ENCODE measurements around the gene DNAAF8. TPM values are rescaled to one million over a fixed set of nuclear protein-coding genes. Genes with fewer than 3 reads are reported as not detected.

Gene DNAAF8
- total RNA-seq, 2 donors from 2014 or later, result 0.61 to 0.69 TPM

DNA sequence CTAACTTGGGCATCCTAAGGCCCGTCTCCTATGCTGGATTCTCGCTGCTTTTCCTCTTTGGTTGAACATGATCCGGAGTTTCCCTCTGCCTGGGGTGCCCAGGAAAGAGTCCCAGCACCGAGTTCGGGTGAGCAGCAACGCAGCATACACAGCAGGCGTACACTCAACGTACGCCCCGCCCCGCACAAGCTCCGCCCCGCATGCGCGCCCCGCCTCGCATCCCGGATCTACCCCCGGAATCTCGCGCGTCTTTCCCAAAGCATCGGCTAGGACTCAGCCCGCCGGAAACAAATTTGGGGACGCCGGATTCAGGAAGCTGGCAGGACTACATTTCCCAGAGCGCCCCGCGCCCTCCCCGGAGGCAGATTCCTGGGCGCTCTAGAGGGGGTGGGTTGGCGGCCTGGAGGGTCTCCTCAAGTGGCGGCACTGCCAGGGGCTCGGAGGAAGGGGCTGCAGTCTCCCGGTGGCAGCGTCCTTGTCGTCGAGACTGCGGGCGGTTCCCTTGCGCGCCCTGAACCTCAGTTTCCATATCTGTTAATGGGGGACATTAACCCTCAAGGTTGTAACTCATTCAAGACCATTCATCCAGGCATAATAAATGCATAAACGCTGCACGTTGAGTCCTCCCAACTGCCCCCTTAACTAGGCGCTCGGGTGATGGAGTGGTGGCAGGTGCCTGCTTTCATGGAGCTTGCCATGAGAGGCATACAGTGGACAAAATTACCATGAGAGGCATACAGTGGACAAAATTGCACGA is 34.4 kb downstream of the DNAAF8 start:
- Histone ChIP-seq H3K9ac (ENCODE audit: low read depth in 2 of 2, low read length in 2 of 2) (peak overlapping the region; percentile 53), H3K36me3 (no peaks in the 10 kb centered on the region), H3K4me3 (peak overlapping the region; percentile 97), H3K9me3 (no peaks in the 10 kb centered on the region), H3K27ac (peak overlapping the region; percentile 90), H3K27me3 (no peaks in the 10 kb centered on the region), H3K4me1 (peaks cover 15% of the 10 kb centered on the region)
- intact Hi-C loops (cut with DNase I), result loop anchor here (2.0 kb wide), 1 partner anchor 32 kb away; no protein-coding TSS in a partner anchor
- TF ChIP-seq, protein P1, sequence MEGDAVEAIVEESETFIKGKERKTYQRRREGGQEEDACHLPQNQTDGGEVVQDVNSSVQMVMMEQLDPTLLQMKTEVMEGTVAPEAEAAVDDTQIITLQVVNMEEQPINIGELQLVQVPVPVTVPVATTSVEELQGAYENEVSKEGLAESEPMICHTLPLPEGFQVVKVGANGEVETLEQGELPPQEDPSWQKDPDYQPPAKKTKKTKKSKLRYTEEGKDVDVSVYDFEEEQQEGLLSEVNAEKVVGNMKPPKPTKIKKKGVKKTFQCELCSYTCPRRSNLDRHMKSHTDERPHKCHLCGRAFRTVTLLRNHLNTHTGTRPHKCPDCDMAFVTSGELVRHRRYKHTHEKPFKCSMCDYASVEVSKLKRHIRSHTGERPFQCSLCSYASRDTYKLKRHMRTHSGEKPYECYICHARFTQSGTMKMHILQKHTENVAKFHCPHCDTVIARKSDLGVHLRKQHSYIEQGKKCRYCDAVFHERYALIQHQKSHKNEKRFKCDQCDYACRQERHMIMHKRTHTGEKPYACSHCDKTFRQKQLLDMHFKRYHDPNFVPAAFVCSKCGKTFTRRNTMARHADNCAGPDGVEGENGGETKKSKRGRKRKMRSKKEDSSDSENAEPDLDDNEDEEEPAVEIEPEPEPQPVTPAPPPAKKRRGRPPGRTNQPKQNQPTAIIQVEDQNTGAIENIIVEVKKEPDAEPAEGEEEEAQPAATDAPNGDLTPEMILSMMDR (IDR thresholded peaks at IDR 0.05), result no peak
- DNase-seq, result peak; percentile 99

DNA sequence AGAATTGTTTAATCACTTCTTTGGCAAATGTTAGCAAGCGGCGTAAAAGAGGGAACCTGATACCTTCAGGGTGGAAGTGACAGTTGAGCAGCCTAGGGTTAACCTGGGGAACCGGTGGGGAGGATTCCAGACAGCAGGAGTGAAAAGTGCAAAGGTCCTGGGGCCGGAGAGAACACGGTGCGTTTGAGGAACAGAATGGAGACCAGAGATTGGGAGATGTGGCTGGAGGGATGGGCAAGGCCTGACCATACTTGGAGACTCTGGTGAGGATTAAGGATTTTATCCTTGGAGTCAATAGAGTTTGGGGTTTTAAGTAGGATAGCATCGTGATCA is 34.9 kb downstream of the DNAAF8 start:
- DNase-seq, result peak; percentile 37
- Histone ChIP-seq H3K9ac (ENCODE audit: low read depth in 2 of 2, low read length in 2 of 2) (peak overlapping the region; percentile 20 to 53), H3K4me3 (peak overlapping the region; percentile 97), H3K27ac (peak overlapping the region; percentile 90), H3K9me3 (no peaks in the 10 kb centered on the region), H3K36me3 (no peaks in the 10 kb centered on the region), H3K4me1 (peaks cover 15% of the 10 kb centered on the region), H3K27me3 (no peaks in the 10 kb centered on the region)
- TF ChIP-seq, protein P1 (IDR thresholded peaks at IDR 0.05), result no peak
- intact Hi-C loops (cut with DNase I), result loop anchor here (2.0 kb wide), 1 partner anchor 32 kb away; no protein-coding TSS in a partner anchor

DNA sequence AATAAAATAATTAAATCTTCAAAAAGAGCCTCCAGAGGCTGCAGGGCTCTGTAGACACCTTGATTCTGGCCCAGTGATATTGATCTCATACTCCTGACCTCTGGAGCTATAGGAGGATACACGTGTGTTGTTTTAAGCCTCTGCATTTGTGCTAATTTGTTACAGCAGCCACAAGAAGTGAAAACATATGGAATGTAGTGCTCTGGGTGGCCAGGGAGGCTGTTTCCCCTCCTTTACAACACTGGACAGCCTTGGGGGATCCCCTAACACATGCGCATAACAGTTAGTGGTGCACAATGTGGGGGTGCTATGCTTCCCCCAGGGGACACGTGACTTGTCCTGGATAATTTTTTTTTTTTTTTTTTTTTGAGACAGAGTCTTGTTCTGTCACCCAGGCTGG is 37.3 kb downstream of the DNAAF8 start:
- DNase-seq, result no peak
- no peak overlapping the region for H3K9ac ChIP-seq (ENCODE audit: low read depth in 2 of 2, low read length in 2 of 2)
- peaks cover 4% of the 10 kb centered on the region for H3K4me1 ChIP-seq
- H3K27ac ChIP-seq, result no peak overlapping the region
- intact Hi-C loops (cut with DNase I), result no loop called here
- no peaks in the 10 kb centered on the region for H3K27me3 ChIP-seq
- TF ChIP-seq, protein P1 (IDR thresholded peaks at IDR 0.05), result no peak
- no peaks in the 10 kb centered on the region for H3K36me3 ChIP-seq
- no peaks in the 10 kb centered on the region for H3K9me3 ChIP-seq
- no peak overlapping the region for H3K4me3 ChIP-seq

DNA sequence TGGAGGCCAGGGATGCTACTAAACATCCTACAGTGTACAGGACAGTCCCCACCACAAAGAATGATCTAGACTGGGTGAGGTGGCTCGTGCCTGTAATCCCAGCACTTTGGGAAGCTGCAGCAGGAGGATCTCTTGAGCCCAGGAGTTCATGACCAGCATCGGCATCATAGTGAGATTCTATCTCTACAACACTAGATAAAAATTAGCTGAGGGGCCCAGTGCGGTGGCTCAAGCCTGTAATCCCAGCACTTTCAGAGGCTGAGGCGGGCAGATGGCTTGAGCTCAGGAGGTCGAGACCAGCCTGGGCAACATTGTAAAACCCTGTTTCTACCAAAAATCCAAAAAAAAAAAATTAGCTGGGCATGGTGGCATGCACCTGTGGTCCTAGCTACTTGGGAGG is 38.0 kb downstream of the DNAAF8 start:
- intact Hi-C loops (cut with DNase I), result no loop called here

DNA sequence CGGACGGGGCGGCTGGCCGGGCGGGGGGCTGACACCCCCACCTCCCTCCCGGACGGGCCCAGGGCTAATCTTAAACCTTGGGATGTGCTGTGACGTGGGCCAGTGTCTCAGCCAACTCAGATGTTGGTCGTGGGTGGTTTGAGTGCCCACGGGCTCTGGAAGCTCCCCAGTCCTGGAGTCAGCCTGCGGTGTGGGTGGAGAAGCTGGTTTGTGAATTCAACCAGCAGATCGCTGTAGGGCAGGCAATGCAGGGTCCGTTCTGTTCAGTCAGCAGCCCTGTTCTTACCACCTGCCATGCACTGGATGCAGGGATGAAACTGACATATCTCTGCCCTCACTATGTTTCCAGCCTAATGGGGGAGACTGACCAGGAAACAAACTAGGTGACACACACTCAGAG is 40.7 kb downstream of the DNAAF8 start:
- TF ChIP-seq, protein P1 (IDR thresholded peaks at IDR 0.05), result no peak
- H3K27me3 ChIP-seq, result no peaks in the 10 kb centered on the region
- H3K36me3 ChIP-seq, result no peaks in the 10 kb centered on the region
- intact Hi-C loops (cut with DNase I), result no loop called here
- no peaks in the 10 kb centered on the region for H3K9me3 ChIP-seq
- no peak overlapping the region for H3K27ac ChIP-seq
- H3K4me1 ChIP-seq, result no peaks in the 10 kb centered on the region
- no peak overlapping the region for H3K4me3 ChIP-seq
- no peak overlapping the region for H3K9ac ChIP-seq (ENCODE audit: low read depth in 2 of 2, low read length in 2 of 2)
- no peak for DNase-seq

More for the DNA sequence above, 38.0 kb downstream of the DNAAF8 start:
- DNase-seq, result no peak
- no peak overlapping the region for H3K4me3 ChIP-seq
- H3K36me3 ChIP-seq, result no peaks in the 10 kb centered on the region
- no peaks in the 10 kb centered on the region for H3K27me3 ChIP-seq
- TF ChIP-seq, protein P1 (IDR thresholded peaks at IDR 0.05), result no peak
- no peak overlapping the region for H3K27ac ChIP-seq
- peaks cover 4% of the 10 kb centered on the region for H3K4me1 ChIP-seq
- no peak overlapping the region for H3K9ac ChIP-seq (ENCODE audit: low read depth in 2 of 2, low read length in 2 of 2)
- H3K9me3 ChIP-seq, result no peaks in the 10 kb centered on the region

Data from colonic mucosa (tissue), 4 donors.